OCI-LY7 (cell line): Measurements from ENCODE around the gene PNMA5. TPM values are rescaled to one million over a fixed set of nuclear protein-coding genes. Genes with fewer than 3 reads are reported as not detected.
"Not testable (repeated sequence)": the region's sequence is repeated elsewhere in the genome, so short reads cannot be mapped to it uniquely, and the experiment has no call there.

Experiments used
- BruUV-seq: library from RNA; stranded (reverse); fragments of 400-500 nt; replicated peaks from 2 replicates; lab custom pipeline; 2021; lab: Mats Ljungman, UMichigan
- CTCF ChIA-PET: fragments of 300-600 bp; sonication (Branson Sonifier 250); formaldehyde crosslinking; loops from one replicate; lab custom pipeline; 2022; ENCODE audit warnings: antibody characterized with exemption; ENCODE audit not compliant: unreplicated experiment; lab: Charles Lee
- POLR2A ChIA-PET: fragments of 300-600 bp; sonication (Branson Sonifier 250); formaldehyde crosslinking; loops from one replicate; lab custom pipeline; 2022; ENCODE audit warnings: antibody characterized with exemption; lab: Charles Lee
- DNase-seq: peaks from one replicate; pipeline ENCODE4 v3.0.0-alpha.2; 2015; ENCODE audit warnings: low spot score
- H2AFZ ChIP-seq: fragments of 200-600 bp; sonication (generic), shearing (Covaris generic); 2 replicates; pipeline ENCODE4 v1.6.1; 2014; ENCODE audit warnings: mild to moderate bottlenecking, antibody characterized with exemption, low read length, moderate library complexity
- H3K27ac ChIP-seq: fragments of 200-600 bp; sonication (generic); 2 replicates; pipeline ENCODE4 v1.5.1; 2014; ENCODE audit warnings: mixed run types, low read depth, mild to moderate bottlenecking, moderate library complexity, low read length, inconsistent platforms; ENCODE audit not compliant: poor library complexity, severe bottlenecking
- H3K36me3 ChIP-seq: fragments of 200-600 bp; sonication (generic); 2 replicates; pipeline ENCODE4 v1.6.1; 2014; ENCODE audit warnings: mild to moderate bottlenecking, antibody characterized with exemption, low read length, moderate library complexity, mixed read lengths; ENCODE audit not compliant: insufficient read depth
- H3K4me1 ChIP-seq: fragments of 200-600 bp; sonication (generic); 2 replicates; pipeline ENCODE4 v1.5.1; 2014; ENCODE audit warnings: mild to moderate bottlenecking, low read length; ENCODE audit not compliant: insufficient read depth, poor library complexity, severe bottlenecking
- H3K4me2 ChIP-seq: fragments of 200-600 bp; sonication (generic); 2 replicates; pipeline ENCODE4 v1.6.1; 2014; ENCODE audit warnings: mild to moderate bottlenecking, low read length
- H3K4me3 ChIP-seq: fragments of 200-600 bp; sonication (generic); 2 replicates; pipeline ENCODE4 v1.5.1; 2014; ENCODE audit warnings: mild to moderate bottlenecking, low read depth, low read length; ENCODE audit not compliant: poor library complexity, severe bottlenecking
- H3K79me2 ChIP-seq: fragments of 200-600 bp; sonication (generic); 2 replicates; pipeline ENCODE4 v1.6.1; 2016; ENCODE audit warnings: low read depth, mild to moderate bottlenecking, low read length, moderate library complexity, mixed read lengths; ENCODE audit not compliant: insufficient read depth
- H3K9me2 ChIP-seq: fragments of 200-600 bp; sonication (generic); 2 replicates; pipeline ENCODE4 v1.6.1; 2016; ENCODE audit warnings: mild to moderate bottlenecking, low read length, mixed read lengths; ENCODE audit not compliant: insufficient read depth
- H3K9me3 ChIP-seq: fragments of 200-600 bp; sonication (generic); 2 replicates; pipeline ENCODE4 v1.6.1; 2014; ENCODE audit warnings: mild to moderate bottlenecking, mixed run types, low read length, mixed read lengths
- H4K20me1 ChIP-seq: fragments of 200-600 bp; sonication (generic); 2 replicates; pipeline ENCODE4 v1.6.1; 2014; ENCODE audit warnings: mild to moderate bottlenecking, antibody characterized with exemption, low read length, moderate library complexity, mixed read lengths; ENCODE audit not compliant: insufficient read depth
- EZH2phosphoT487 ChIP-seq: fragments of 200-600 bp; sonication (generic); IDR thresholded peaks from 2 replicates; pipeline ENCODE4 v1.6.1; 2018; ENCODE audit warnings: low read depth, borderline replicate concordance, mild to moderate bottlenecking, mixed run types, antibody characterized with exemption, low read length, moderate library complexity, mixed read lengths
- intact Hi-C: fragments of 100-400 bp; cut with micrococcal nuclease; formaldehyde crosslinking; loops from one replicate; pipeline ENCODE4 v1.10.0; 2022; ENCODE audit not compliant: unreplicated experiment
- total RNA-seq, 2 experiments: library from RNA; depleted of rRNA in 1 of 2; stranded (reverse); fragments of >200 nt in 1 of 2; shearing (Covaris generic) in 1 of 2; gene quantifications; 2 replicates each; pipeline ENCODE4 v1.2.3, GENCODE V29; 2014 to 2022
- TF ChIP-seq, protein P1 (sequence below): fragments of 200-600 bp; sonication (generic); conservative IDR thresholded peaks from 2 replicates; pipeline ENCODE4 v1.5.1; 2014; ENCODE audit warnings: mild to moderate bottlenecking, antibody characterized with exemption, low read length, moderate library complexity, mixed read lengths

Gene PNMA5
- total RNA-seq, 2 experiments from 2014 or later, result not detected

DNA sequence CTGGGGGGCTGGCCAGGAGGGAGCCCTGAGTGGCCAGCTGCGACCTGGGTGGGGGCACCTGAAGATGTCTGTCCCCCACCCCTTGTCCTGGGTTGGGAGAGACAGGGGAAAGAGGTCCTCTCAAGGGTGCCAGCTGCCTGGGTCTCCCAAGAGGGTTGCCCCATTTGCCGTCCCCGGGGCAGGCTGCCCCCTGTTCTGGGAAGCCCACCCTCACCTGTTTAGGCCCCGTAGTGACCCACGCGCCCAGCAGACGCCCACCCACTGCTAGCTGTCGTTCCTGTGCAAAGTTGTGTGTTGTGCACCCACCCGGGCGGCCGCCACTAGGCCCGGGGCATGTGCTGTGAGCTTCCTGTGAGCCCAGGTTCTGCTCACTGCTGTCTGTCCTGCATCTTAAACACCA lies 36.9 kb upstream of the PNMA5 start:
- no peaks in the 10 kb centered on the region for H4K20me1 ChIP-seq
- H3K9me3 ChIP-seq, result no peaks in the 10 kb centered on the region
- no peak overlapping the region for H3K4me2 ChIP-seq
- DNase-seq, result no peak
- H3K79me2 ChIP-seq, result no peaks in the 10 kb centered on the region
- no peak for TF ChIP-seq EZH2phosphoT487
- TF ChIP-seq, protein P1, sequence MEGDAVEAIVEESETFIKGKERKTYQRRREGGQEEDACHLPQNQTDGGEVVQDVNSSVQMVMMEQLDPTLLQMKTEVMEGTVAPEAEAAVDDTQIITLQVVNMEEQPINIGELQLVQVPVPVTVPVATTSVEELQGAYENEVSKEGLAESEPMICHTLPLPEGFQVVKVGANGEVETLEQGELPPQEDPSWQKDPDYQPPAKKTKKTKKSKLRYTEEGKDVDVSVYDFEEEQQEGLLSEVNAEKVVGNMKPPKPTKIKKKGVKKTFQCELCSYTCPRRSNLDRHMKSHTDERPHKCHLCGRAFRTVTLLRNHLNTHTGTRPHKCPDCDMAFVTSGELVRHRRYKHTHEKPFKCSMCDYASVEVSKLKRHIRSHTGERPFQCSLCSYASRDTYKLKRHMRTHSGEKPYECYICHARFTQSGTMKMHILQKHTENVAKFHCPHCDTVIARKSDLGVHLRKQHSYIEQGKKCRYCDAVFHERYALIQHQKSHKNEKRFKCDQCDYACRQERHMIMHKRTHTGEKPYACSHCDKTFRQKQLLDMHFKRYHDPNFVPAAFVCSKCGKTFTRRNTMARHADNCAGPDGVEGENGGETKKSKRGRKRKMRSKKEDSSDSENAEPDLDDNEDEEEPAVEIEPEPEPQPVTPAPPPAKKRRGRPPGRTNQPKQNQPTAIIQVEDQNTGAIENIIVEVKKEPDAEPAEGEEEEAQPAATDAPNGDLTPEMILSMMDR, result no peak
- intact Hi-C loops, result loop anchor here (5.0 kb wide), 1 partner anchor 476 kb away; no protein-coding TSS in a partner anchor
- H2AFZ ChIP-seq, result no peak overlapping the region
- no peak overlapping the region for H3K4me3 ChIP-seq
- ChIA-PET POLR2A (interaction anchor here (0.6 to 0.8 kb wide), 2 partner anchors 57 to 390 kb away, joined by 3 to 4 read pairs; no protein-coding TSS in a partner anchor), CTCF (no interaction called here)
- peaks cover 3% of the 10 kb centered on the region for H3K4me1 ChIP-seq
- no peaks in the 10 kb centered on the region for H3K9me2 ChIP-seq
- BruUV-seq, result no TSS peak
- H3K27ac ChIP-seq, result no peak overlapping the region
- H3K36me3 ChIP-seq, result no peaks in the 10 kb centered on the region

DNA sequence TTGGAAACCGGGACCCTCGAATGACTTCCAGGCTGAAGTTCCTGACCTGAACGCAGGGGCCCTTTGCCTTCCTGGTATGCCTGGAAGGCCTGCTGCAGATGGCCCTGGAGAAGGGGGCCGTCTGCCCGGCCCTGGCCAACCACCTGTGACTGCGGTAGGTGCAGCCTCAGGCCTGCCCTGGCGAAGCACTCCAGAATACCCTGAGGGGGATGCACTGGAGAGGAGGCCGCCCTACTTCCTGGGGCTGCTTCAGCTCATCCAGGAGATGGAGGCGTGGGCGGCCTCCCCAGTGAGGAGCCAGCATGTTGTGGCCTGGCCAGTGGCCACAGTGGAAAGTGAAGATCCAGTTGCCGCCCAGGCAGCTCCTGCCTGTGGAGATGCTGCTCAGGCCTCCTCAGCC lies 36.0 kb upstream of the PNMA5 start:
- no TSS peak for BruUV-seq
- intact Hi-C loops, result loop anchor here (5.0 kb wide), 1 partner anchor 477 kb away; no protein-coding TSS in a partner anchor
- TF ChIP-seq, protein P1, result no peak
- TF ChIP-seq EZH2phosphoT487, result no peak
- CTCF ChIA-PET, result no interaction called here
- no peaks in the 10 kb centered on the region for H4K20me1 ChIP-seq
- H3K9me3 ChIP-seq, result no peaks in the 10 kb centered on the region
- H3K79me2 ChIP-seq, result no peaks in the 10 kb centered on the region
- H3K36me3 ChIP-seq, result no peaks in the 10 kb centered on the region
- no peak overlapping the region for H3K27ac ChIP-seq
- peaks cover 3% of the 10 kb centered on the region for H3K4me1 ChIP-seq
- DNase-seq, result no peak
- no peaks in the 10 kb centered on the region for H3K9me2 ChIP-seq
- H2AFZ ChIP-seq, result no peak overlapping the region
- H3K4me3 ChIP-seq, result no peak overlapping the region
- no peak overlapping the region for H3K4me2 ChIP-seq
- POLR2A ChIA-PET, result no interaction called here

DNA sequence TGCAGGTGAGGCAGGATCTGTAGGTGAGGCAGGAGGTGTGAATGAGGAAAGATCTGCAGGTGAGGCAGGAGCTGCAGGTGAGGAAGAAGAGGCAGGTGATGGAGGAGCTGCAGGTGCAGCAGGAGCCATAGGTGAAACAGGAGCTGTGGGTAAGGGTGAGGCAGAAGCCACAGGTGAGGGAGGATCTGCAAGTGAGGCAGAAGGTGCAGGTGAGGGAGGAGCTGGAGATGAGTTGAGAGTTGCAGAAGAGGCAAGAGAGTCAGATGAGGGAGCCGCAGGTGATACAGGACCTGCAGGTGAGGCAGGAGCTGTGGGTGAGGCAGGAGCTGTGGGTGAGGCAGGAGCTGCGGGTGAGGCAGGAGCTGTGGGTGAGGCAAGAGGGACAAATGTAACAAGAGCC lies 35.2 kb upstream of the PNMA5 start:
- Histone ChIP-seq H3K4me2 (no peak overlapping the region), H3K27ac (no peak overlapping the region), H2AFZ (no peak overlapping the region), H3K4me3 (no peak overlapping the region), H4K20me1 (no peaks in the 10 kb centered on the region), H3K79me2 (no peaks in the 10 kb centered on the region), H3K9me2 (no peaks in the 10 kb centered on the region), H3K4me1 (peaks cover 3% of the 10 kb centered on the region), H3K9me3 (no peaks in the 10 kb centered on the region), H3K36me3 (no peaks in the 10 kb centered on the region)
- no TSS peak for BruUV-seq
- ChIA-PET CTCF (no interaction called here), POLR2A (no interaction called here)
- TF ChIP-seq EZH2phosphoT487, result no peak
- TF ChIP-seq, protein P1, result no peak
- DNase-seq, result no peak
- intact Hi-C loops, result no loop called here

DNA sequence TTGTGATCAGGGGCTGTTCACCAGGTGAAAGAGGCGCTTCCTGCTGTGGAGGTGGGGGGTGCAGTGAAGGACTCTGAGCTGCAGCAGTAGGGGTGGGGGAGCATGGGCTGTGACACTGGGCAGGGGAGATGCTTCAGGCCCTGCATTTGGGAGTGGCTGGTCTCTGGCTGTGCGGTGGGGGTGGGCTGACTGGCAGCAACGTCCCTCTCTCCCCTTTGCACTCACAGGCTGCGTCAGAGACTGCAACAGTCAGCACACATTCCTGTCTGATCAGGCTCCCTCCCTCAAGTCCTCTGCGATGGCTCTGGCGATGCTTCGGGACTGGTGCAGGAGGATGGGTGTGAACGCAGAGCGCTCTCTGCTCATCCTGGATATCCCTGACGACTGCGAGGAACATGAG lies 34.6 kb upstream of the PNMA5 start:
- DNase-seq, H3K4me1 ChIP-seq, H3K4me3 ChIP-seq, intact Hi-C loops, H3K27ac ChIP-seq, H3K9me3 ChIP-seq, H3K79me2 ChIP-seq, CTCF ChIA-PET, H4K20me1 ChIP-seq, H3K36me3 ChIP-seq, BruUV-seq, H3K9me2 ChIP-seq, H3K4me2 ChIP-seq, H2AFZ ChIP-seq: not testable (repeated sequence)
- POLR2A ChIA-PET, result interaction anchor here (0.6 kb wide), 1 partner anchor 489 kb away, joined by 3 read pairs; the partner anchor contains the start of gene ATP2B3
